HG03039 (cell line): ENCODE measurements around the gene CHRM1.
"Not testable (repeated sequence)": the region's sequence is repeated elsewhere in the genome, so short reads cannot be mapped to it uniquely, and the experiment has no call there.

Source experiments
- ATAC-seq: cut with Tn5 transposase; IDR thresholded peaks from one replicate; pipeline ENCODE4 v1.9.1; 2021; ENCODE audit warnings: mild to moderate bottlenecking, moderate library complexity; ENCODE audit not compliant: unreplicated experiment

CHRM1 gene

GRCh38 chr11:62921201-62921572 lies at the start of gene CHRM1:
CHRM1 (minus strand) TSS chr11:62921363; CDS start chr11:62911100, 10,263 bp downstream.
- ATAC-seq, result no peak

GRCh38 chr11:62965574-62965973 lies 44.4 kb upstream of the CHRM1 start:
- ATAC-seq, result no peak

- ATAC-seq, result no peak
Observed at GRCh38 chr11:62962391-62962790, 41.2 kb upstream of the CHRM1 start.

- no peak for ATAC-seq
Observed at GRCh38 chr11:62961017-62961570, 39.9 kb upstream of the CHRM1 start.

GRCh38 chr11:62959422-62959980 lies 38.3 kb upstream of the CHRM1 start:
- ATAC-seq, result no peak

- no peak for ATAC-seq
Observed at GRCh38 chr11:62958547-62959421, 37.6 kb upstream of the CHRM1 start.

GRCh38 chr11:62957147-62957546 lies 36.0 kb upstream of the CHRM1 start:
- no peak for ATAC-seq

- no peak for ATAC-seq
Observed at GRCh38 chr11:62954478-62954877, 33.3 kb upstream of the CHRM1 start.

- no peak for ATAC-seq
Observed at GRCh38 chr11:62953811-62954210, 32.6 kb upstream of the CHRM1 start.

GRCh38 chr11:62948765-62949320 lies 27.7 kb upstream of the CHRM1 start:
- no peak for ATAC-seq

- ATAC-seq, result not testable (repeated sequence)
Observed at GRCh38 chr11:62945538-62945937, 24.4 kb upstream of the CHRM1 start.

- not testable (repeated sequence) for ATAC-seq
Observed at GRCh38 chr11:62937528-62937927, 16.4 kb upstream of the CHRM1 start.

GRCh38 chr11:62934496-62934785 lies 13.3 kb upstream of the CHRM1 start:
- ATAC-seq, result no peak

- no peak for ATAC-seq
Observed at GRCh38 chr11:62933750-62934495, 12.8 kb upstream of the CHRM1 start.

- no peak for ATAC-seq
Observed at GRCh38 chr11:62933285-62933684, 12.1 kb upstream of the CHRM1 start.

- no peak for ATAC-seq
Observed at GRCh38 chr11:62931499-62932278, 10.5 kb upstream of the CHRM1 start.

- ATAC-seq, result no peak
Observed at GRCh38 chr11:62930666-62931065, 9.5 kb upstream of the CHRM1 start.

GRCh38 chr11:62930157-62930556 lies 9.0 kb upstream of the CHRM1 start:
- ATAC-seq, result no peak

GRCh38 chr11:62928011-62928410 lies 6.8 kb upstream of the CHRM1 start:
- ATAC-seq, result no peak

- no peak for ATAC-seq
Observed at GRCh38 chr11:62926680-62927455, 5.7 kb upstream of the CHRM1 start.
